ENCODE results near the gene TRPM3.

DNA sequence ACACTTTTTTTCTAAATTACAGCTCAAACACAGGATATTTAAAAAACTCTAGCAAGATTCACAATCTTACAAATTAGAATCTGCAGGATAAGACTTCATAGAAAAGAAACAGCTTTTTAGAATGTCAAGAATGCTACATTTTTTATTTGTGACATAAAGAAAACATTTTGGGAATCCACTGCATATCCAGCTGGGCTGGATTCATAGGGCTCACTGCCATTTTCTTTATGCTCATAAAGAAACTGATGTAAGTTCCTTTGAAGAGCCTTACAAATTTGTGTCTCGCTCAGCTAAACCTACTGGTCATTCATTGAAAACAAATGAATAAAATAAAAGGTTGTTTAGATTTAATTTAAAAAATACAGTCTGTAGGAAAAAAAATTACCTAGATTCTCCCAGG lies 332.3 kb downstream of the TRPM3 start:
- no peak for TF ChIP-seq POLR2AphosphoS5 (IDR thresholded peaks at IDR 0.05; ENCODE audit: borderline replicate concordance, low read depth, low read length)
- TF ChIP-seq FOXP2 (optimal IDR thresholded peaks at IDR 0.05; ENCODE audit: control extremely low read depth, extremely low read length, insufficient read depth), result no peak
- TF ChIP-seq EZH2 (IDR thresholded peaks at IDR 0.05), result no peak
